IMR-90 (cell line): ENCODE data around the gene ANKRD26.
A peak's percentile ranks its signal among the peaks of the same experiment; 100 is the strongest.

Experiments
- CEBPB ChIP-seq: IDR thresholded peaks from 2 replicates; pipeline ENCODE4 v1.6.1; 2012; ENCODE audit warnings: low read depth, low read length, improper control_type of control experiment
- FOS ChIP-seq: fragments of 150-350 bp; IDR thresholded peaks from 2 replicates; pipeline ENCODE4 v1.6.1; 2016; ENCODE audit warnings: low read depth, low read length
- POLR2A ChIP-seq: IDR thresholded peaks from 2 replicates; pipeline ENCODE4 v1.6.1; 2012; ENCODE audit warnings: mild to moderate bottlenecking, low read depth, low read length
- RAD21 ChIP-seq: IDR thresholded peaks from 2 replicates; pipeline ENCODE4 v1.6.1; 2012; ENCODE audit warnings: low read length, improper control_type of control experiment
- SMC3 ChIP-seq: fragments of 150-350 bp; IDR thresholded peaks from 2 replicates; pipeline ENCODE4 v1.6.1; 2016; ENCODE audit warnings: low read depth, mild to moderate bottlenecking, antibody characterized with exemption, low read length, moderate library complexity
- TF ChIP-seq, protein P1 (sequence below): conservative IDR thresholded peaks from 2 replicates; pipeline ENCODE4 v1.5.1; 2012; ENCODE audit warnings: mild to moderate bottlenecking, low read depth, low read length, improper control_type of control experiment

DNA sequence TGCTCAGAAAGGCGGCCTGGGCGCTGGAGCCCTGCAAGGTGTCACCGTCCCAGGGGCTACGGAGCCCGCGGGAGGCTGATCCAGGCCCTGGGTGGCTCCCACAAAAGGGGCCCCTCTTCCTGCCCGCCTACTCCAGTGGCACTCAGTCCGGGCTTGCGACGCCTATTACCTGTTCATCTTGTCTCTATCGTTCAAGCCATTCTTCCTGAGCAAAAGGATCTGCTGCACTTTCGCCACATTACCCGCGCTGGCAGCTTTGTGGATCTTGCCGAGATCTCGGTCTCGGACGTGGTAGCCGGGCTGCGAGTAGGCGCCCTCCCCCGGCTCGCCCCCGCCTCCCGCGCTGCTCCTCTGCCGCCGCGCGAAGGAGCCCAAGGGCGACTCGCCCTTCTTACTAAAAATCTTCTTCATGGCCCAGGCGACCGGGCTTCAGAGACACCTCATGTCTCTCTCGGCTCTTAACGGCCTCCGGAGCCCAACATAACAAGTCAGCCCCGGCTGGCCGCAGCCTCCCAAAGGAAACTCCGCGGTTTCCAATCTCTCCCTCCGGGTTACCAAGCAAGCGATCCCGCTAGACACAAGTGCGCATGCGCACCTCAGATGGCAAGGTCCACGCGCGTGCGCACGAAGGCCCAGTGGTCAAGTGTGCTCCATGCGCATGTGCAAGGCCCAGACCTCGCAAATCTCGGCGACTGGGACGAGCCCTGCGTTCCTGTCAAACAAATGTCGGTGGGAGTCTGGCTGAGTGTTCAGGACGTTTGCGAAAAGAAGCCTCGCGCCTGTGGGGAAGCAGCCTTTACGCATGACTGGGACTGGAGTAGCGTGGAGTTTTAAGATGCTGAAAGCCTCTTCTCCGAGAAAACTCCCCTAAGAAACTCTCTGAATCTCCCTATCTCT lies at the start of gene ANKRD26:
- TF ChIP-seq, protein P1, sequence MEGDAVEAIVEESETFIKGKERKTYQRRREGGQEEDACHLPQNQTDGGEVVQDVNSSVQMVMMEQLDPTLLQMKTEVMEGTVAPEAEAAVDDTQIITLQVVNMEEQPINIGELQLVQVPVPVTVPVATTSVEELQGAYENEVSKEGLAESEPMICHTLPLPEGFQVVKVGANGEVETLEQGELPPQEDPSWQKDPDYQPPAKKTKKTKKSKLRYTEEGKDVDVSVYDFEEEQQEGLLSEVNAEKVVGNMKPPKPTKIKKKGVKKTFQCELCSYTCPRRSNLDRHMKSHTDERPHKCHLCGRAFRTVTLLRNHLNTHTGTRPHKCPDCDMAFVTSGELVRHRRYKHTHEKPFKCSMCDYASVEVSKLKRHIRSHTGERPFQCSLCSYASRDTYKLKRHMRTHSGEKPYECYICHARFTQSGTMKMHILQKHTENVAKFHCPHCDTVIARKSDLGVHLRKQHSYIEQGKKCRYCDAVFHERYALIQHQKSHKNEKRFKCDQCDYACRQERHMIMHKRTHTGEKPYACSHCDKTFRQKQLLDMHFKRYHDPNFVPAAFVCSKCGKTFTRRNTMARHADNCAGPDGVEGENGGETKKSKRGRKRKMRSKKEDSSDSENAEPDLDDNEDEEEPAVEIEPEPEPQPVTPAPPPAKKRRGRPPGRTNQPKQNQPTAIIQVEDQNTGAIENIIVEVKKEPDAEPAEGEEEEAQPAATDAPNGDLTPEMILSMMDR = no peak
- TF ChIP-seq CEBPB = no peak
- no peak for TF ChIP-seq RAD21
- TF ChIP-seq POLR2A = peak; percentile 87
- TF ChIP-seq SMC3 = no peak
- TF ChIP-seq FOS = 0 out of 2 replicates have a peak, but pooled peaks have one; percentile 12
